Right hindlimb (tissue), 1 donor: Measurements from ENCODE around the gene PCDH8.
"Not testable (repeated sequence)": the region's sequence is repeated elsewhere in the genome, so short reads cannot be mapped to it uniquely, and the experiment has no call there.

Experiments used
- DNase-seq: peaks from one replicate; pipeline ENCODE4 v3.0.0-alpha.2; 2018

The PCDH8 gene

DNA sequence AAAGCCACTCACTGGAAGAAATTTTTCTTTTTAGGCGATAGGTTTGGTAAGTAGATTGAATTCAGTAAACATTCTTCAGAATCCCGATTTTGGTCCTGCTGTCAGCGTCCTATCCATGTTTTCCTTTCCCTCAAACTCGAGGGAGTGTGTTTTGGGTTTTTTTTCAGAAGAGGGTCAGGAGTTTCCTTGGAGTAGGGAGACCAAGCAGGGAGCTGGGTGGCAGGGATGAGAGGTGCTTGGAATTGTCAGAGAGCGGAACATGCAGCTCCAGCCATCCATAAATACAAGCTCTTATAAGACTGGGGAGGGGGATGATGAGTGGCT, 1.6 kb upstream of the PCDH8 start:
- no peak for DNase-seq

DNA sequence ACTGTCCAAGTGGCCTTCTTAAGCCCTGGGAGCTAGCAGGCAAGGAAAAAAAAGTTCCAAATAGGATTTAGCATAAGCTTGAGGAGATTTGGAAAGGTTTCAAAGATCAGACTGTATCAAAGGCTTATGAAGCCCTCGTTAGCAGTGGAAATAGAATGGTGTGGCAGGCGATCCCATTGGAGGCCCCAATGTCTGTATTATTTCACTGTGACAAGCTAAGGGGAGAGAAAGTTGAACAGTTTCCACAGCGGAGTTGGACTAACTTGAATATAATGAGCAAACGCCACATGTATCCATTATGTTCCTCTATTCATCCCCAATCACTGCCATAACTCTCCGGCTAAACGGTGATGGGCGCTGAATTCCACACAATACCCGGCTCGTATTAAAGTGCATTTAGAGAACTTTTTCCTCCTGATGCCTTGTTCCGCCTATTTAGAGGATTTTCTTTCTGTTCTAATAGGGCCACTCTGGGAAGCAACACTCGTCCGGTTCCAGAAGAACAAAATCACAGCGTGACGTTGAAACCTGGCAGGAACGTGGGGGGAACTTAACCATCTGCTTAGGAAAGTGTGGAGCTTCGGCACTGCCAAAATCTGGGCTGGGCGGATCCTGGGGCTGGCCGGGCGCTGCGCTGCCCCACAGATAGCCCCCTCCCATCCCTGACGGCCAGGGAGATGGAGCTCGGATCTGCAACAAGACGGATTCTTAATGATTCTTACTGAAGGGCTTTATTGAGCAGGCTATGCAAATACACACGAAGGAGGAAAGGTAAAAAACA, 1.0 kb upstream of the PCDH8 start:
- no peak for DNase-seq

DNA sequence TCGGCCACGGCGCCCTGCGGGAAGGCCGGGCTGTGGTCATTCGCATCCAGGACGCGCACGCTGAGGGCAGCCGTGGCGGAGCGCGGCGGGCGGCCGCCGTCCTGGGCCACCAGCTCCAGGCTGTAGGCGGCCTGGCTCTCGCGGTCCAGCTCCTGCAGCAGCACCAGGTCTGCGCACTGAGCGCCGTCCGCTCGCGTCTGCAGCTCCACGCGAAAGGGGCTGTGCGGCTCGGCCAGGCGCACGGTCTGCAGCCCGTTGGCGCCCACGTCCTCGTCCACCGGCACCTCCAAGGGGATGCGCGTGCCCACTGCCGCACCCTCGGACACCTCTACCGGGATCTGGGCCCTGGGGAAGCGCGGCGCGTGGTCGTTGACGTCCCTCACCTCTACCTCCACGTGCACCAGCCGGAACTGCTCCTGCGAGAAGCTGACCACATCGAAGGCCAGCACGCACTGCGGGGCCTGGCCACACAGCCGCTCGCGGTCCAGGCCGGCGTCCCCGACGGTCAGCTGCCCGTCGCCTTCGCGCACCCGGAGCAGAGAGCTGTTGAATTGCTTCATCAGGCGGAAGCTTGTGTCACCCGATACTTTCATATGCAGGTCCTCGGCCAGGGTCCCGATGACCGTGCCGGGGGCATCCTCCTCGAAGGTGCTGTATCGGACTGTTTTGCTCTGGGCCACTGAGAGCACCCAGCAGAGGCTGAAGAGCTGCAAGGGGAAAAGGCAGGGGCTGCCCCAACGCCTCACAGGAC, 583 bp downstream of the PCDH8 start:
- DNase-seq = no peak

DNA sequence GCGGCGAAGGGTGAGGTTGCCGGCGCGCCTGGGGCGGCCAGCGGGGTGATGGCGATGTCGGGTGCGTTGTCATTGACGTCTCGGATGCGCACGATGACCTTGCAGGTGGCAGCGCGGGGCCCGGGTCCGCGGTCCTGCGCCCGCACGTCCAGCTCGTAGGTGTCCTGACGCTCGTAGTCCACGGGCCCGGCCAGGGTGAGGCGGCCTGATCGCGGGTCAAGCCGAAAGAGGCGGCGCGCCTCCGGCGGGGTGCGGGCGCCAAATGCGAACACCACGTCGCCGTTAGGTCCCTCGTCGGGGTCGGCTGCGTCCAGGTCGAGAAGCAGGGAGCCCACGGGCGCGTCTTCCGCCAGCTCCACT, 1.1 kb downstream of the PCDH8 start:
- no peak for DNase-seq

DNA sequence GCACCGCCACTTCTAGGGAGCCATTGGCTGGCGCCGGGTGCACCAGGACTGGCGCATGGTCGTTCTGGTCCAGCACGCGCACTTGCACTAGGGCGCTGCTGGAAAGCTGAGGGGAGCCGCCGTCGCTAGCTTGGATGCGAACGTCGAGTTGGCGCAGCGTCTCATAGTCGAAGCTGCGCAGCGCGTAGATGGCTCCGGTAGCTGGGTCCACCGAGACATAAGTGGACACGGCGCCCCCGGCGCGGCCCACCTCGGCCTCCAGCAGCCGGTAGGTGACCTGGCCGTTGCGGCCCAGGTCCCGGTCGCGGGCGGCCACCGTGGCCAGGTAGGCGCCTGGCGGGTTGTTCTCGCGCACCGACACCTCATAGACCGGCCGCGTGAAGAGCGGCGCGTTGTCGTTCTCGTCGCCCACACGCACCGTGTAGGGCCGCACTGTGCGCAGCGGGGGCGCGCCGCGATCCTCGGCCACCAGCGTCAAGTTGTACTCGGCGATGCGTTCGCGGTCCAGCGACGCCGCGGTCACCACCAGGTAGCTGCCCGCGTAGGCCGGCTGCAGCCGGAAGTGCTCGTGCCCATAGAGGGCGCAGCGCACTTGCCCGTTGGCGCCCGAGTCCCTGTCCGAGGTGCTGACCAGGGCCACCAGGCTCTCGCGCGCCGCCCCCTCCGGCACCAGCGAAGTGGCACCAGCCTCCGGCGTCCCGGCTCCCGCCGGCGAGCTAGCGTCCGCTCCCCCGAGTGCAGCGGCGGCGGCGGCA, 1.7 kb downstream of the PCDH8 start:
- peak; percentile 76 for DNase-seq

DNA sequence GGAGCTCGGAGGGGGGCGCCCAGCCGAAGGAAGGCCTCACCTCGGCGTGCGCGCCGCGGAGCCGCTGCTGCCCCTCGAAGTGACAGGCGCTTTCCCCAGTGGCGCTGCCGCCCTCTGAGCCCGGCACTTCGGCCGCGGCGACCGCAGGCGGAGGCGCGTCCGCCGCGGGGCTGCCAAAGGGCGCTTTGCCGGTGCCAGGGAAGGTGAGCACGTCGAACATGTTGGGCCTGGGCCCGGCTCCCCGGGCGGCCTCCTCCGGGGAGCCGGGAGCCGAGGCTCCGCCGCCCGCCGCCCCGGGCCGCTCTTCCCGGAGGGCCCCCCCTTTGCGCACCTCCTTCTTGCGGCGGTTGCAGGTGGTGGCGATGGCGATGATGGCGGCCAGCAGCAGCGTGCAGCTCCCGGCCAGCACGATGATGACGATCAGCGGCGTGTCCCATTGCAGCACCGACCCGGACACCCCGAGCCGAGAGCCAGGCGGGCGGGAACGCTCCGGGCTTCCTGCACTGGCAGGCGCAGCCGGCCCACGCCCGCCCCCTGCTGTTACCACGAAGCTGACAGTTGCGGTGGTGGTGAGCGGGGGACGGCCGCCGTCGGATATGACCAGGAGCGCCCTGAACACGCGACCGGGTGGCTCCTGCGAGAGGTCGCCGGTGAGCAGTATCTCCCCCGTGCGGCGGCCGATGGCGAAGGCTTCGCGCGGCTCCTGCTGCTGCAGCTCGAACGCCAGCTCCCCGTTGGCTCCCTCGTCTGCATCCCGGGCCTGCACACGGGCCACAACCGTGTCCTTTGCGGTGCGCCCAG, 2.5 kb downstream of the PCDH8 start:
- peak; percentile 69 for DNase-seq

DNA sequence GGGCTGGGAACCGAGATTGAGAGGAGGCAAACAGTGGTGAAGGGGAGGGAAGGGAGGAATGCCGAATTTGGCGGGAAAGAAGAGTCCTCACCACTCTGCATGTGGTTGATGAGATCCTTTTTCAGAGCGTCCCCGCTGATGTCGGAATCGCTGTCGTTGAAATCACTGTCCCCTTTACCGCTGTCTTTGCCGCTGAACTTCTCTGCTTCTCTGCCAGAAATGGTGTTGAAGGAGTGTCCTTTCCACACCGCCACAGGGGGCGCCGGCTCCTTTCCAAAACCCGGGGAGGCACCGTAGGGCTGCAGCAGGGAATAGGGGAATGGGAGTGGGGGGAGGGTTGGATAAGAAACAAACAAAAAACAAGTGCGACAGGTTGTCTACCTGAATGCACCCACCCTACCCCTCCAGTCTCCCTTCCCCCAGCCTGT, 3.1 kb downstream of the PCDH8 start:
- DNase-seq = no peak

DNA sequence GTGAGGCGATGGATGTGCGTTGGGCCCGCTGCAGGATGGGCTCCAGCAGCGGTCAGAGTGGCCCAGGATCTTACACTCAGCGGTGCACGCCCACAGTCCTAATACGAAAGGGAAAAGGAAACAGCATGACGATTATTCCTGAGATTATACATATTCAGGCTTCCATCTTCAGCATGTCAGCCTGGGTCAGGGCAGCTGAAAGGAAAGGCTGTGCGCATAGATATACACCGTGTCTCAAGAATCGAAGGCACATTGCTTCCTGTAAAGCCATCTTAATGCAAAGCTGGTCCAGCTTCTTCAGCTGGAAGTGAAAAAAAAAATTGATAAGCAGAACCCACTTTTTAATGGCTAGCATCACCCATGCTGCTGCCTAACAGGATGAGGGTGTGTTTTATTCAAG, 3.6 kb downstream of the PCDH8 start:
- DNase-seq = no peak

DNA sequence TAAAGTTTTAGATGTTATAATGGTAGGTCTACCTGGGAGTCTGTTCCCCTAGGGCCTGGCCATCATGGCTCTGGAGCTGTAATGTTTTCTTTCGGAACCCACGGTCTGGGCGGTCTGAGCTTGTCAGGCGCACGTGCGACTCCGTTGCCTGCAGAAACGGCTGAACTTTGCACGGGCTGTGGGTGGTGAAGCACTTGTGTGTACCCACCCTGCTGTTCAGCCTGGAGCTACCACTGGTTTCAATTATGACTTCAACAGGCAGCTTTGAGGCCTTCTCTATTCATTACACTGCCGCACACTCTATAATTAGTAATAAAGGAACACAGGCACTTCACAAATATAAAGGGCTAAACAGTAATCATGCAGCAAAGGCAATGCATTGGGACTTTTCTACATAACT, 6.0 kb downstream of the PCDH8 start:
- DNase-seq = no peak

DNA sequence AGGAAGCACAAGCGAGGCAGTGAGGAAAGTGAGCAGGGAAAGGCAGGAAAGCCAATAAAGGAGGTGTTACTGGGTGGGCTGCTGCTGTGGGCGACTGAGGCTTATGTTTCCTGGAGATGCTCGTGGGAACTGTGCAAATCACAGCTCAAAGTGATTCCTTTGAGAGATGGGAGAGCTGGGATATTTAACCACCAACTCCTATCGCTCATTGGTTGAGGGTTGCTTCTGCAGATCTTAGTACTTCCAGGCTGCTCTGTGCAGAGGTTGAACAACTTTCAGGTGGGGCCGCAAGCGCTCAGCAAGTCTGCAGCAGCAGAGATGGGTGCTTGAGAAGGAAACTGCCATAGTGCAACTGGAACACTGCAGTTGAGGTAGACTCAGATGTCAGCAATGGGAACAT, 8.4 kb downstream of the PCDH8 start:
- no peak for DNase-seq

DNA sequence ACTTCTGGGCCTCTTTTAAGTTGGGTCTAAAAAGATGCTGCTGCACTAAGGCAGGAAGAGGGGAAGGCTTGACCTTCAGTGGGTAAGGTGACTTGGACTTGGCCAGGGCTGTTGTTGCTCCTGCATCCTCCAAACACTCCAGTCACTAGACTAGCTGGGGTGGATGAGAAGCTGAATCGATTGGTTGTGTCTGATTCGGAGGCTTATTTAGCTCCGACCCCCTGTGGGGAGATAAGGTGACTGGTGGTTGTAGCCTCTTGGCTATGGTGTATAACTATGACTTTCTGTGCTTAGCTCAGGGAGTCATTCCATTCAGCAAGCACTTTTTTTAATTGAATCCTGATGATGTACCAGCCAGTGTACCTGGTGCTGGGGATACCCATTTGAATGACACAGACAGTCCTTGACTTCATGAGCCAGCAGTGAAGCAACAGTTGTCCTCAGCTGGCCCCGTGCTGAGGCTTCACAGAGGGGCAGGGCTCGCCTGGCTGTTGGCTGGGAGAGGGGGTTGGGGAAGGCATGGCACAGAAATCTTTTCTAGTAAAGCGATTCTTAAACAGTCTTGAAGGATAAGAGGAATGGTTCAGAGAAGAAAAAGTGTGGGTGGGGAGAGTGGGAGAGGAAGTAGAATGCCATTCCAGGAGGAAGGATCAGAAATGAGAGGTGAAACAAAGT, 9.9 kb downstream of the PCDH8 start:
- no peak for DNase-seq

DNA sequence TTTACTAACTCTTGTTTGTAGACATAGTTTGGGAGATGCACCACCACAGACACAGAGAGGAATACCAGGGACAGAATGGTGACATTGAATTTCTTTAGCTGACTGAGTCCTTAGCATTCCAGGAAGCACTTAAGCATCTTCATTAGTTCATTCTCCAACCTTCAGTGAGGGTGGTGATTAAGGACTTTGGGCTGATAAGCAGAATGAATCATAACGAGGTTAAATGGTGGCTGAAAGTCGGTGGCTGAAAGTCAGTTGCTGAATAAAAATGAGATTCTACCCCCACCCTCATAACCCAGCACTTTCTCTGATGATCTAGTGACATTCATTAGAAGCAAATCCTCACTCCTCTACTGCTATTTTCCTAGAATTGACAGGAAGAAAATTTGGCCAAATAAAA, 10.6 kb downstream of the PCDH8 start:
- DNase-seq = no peak

DNA sequence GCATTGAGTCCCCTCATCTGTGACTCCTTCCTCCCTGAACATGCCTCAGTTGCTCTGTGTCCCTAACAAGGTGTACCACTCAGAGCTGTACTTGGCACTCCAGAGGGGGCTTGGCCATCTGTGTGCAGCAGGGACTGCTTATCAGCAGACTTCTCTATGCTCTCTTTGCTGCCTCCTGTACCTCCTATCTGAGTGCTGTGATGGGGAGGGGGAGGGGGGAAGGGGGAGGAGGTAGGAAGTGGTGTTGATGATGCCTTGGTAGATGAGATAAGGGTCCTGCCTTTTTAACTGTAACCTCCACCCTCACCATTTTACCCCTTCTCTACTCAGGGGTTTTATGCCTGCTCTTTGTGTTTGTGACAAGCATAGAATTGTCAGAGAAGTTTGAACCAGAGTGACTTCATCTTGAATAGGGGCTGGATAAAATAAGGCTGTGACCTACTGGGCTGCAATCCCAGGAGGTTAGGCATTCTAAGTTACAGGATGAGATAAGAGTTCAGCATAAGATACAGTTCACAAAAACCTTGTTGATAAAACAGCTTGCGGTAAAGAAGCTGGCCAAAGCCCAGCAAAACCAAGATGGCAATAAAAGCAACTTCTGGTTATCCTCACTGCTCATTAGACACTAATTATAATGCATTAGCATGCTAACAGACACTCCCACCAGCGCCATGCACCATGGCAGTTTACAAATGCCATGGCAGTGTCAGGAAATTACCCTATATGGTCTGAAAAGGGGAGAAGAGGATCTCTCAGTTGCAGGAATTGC, 13.2 kb downstream of the PCDH8 start:
- no peak for DNase-seq

DNA sequence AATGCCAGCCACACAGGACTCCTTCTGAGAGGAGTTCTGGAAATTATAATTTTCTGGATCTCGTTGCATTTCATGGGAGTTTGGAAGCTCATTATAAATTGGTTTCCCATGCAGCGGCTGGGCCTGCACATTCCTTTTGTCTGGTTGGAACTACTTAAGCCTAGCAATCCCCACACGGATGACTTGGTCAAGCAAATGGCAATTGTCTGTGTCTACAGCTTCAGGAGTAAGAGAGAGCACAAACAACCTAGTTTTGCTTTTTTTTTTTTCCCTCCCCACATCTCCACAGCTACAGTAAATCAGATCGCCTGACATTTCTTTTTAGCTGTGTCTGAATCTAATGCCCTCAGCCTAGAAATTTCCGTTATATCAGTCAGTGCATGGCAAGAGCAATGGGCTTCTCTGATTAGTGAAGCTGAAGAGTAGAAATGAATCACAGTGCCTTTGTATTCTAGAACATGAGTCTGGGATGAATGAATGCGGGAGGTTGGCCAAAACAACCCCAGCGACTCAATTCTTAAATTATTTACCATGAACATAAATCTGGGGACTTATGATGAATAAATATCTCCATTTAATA, 15.1 kb downstream of the PCDH8 start:
- no peak for DNase-seq

DNA sequence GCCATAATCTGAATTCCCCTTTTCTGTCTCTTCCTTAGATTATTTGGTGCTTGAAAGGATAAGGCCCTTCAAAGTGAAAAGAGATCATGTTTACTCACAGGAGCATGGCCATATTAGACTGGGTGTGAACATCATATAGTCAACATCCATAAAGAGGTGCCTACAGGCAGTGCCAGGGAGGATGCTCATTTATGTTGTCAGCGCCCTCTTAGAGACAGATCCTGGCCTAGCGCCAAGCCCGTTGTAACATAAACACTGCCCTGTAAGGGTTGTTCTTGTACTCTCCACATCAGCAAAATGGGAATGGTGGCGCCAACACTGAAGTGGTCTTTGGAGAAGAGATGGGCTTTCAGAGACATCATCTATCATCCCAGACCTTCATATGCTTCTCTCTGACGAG, 16.1 kb downstream of the PCDH8 start:
- DNase-seq = no peak

DNA sequence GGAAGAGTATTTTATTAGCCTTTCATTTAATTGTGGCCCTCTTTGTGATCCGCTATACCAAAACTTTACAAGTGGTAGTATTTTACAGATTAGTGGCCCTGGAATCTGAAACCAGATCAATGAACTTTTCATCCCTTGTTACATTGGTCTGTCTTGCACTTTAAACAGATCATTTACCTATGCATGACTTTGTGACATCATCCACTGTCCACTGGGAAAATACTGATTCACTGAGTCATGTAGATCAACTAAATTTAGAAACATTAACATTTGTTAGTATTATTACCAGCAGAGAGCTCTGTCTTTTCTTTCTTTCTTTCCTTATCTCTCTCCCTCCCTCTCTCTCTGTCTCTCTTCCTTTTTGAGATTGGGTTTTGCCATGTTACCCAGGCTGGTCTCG, 17.5 kb downstream of the PCDH8 start:
- no peak for DNase-seq

DNA sequence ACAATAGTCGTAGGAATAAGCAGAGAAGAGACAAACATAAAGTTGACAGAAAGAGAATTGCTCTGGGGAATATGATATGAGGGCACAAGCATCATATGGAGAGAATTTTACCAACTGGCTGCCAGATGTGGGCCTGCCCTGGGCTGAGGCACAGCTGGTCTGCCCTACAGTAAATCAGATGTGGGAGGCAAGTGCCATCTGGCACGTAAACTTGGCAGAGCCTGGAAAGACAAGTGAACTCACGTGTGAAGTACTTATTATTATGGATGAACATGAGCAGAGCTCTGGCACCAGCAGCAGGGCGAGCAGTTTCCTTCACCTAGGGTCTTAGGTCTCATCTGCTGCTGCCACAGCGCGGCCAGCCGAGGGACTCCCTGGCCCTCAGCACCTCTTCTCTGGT, 20.6 kb downstream of the PCDH8 start:
- DNase-seq = peak; percentile 36

DNA sequence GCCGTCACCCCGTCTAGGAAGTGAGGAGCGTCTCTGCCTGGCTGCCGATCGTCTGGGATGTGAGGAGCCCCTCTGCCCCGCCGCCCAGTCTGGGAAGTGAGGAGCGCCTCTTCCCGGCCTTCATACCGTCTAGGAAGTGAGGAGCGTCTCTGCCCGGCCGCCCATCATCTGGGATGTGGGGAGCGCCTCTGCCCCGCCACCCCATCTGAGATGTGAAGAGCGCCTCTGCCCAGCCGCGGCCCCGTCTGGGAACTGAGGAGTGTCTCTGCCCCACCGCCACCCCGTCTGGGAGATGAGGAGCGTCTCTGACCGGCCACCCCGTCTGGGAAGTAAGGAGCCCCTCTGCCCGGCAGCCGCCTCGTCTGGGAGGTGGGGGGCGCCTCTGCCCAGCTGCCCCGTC, 30.6 kb downstream of the PCDH8 start:
- not testable (repeated sequence) for DNase-seq

DNA sequence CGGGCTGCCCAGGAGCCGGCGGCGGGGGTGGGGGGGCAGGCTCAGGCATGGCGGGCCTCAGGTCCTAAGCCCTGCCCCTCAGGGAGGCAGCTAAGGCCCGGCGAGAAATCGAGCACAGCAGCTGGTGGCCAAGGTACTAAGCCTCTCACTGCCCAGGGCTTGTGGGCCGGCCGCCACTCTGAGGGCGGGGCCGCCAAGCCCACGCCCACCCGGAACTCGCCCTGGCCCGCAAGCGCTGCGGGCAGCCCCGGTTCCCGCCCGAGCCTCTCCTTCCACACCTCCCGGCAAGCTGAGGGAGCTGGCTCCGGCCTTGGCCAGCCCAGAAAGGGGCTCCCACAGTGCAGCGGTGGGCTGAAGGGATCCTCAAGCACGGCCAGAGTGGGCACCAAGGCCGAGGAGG, 33.1 kb downstream of the PCDH8 start:
- DNase-seq = no peak

DNA sequence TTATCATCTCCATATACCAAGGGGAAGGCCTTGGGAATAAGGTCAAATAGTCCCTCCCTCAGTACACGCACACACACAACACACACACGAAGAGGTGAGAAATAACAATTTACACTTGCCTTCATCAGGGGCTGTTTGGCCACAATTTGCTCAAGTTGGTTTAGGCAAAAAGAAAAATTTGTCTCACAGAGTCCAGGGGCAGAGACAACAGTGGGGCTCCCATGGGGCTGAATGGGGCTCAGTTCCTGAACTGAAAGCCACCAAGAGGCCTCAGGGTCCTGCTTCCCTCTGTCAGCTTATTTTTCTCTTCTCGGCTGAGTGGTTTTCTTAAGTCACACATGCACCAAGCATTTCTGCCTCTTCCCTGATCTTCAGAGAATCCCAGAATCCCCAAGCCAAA, 35.5 kb downstream of the PCDH8 start:
- DNase-seq = no peak

DNA sequence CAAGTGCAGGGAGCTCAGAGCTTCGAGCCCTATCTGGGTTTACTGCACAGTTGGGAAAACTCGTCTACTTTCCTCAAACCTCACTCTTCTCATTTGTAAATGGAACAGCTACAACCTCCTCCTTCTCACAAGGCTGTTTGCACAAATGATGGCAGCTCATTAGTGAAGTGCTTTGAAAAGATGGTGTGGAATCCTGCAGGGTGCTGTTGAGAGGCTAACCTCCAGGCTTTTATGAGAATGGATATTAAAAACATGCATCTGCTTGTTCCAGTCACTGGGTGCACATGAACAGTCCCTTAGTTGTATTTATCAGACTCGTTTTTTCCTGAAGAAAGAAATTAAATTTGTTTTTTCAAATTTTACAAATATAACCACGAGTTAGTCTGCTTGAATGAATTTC, 36.6 kb downstream of the PCDH8 start:
- DNase-seq = no peak
